HG02759 (cell line): ENCODE data around the gene KRCC1.
"Not testable (repeated sequence)": the region's sequence is repeated elsewhere in the genome, so short reads cannot be mapped to it uniquely, and the experiment has no call there.

ENCODE experiments used
- ATAC-seq: cut with Tn5 transposase; IDR thresholded peaks from one replicate; pipeline ENCODE4 v1.9.1; 2021; ENCODE audit warnings: mild to moderate bottlenecking, moderate library complexity; ENCODE audit not compliant: unreplicated experiment

KRCC1 gene

GRCh38 chr2:88005776-88006175 is 49.8 kb downstream of the KRCC1 start:
- ATAC-seq: no peak

- no peak for ATAC-seq
Observed at GRCh38 chr2:88003074-88003755, 52.4 kb downstream of the KRCC1 start.

GRCh38 chr2:88002359-88002707 is 53.2 kb downstream of the KRCC1 start:
- no peak for ATAC-seq

- not testable (repeated sequence) for ATAC-seq
Observed at GRCh38 chr2:88000474-88000873, 55.1 kb downstream of the KRCC1 start.

GRCh38 chr2:87996570-87996969 is 59.0 kb downstream of the KRCC1 start:
- ATAC-seq: no peak

GRCh38 chr2:87995756-87996155 is 59.8 kb downstream of the KRCC1 start:
- no peak for ATAC-seq

GRCh38 chr2:87994304-87994850 is 61.2 kb downstream of the KRCC1 start:
- not testable (repeated sequence) for ATAC-seq

GRCh38 chr2:87992569-87992968 is 63.0 kb downstream of the KRCC1 start:
- not testable (repeated sequence) for ATAC-seq

GRCh38 chr2:87987473-87987872 is 68.1 kb downstream of the KRCC1 start:
- not testable (repeated sequence) for ATAC-seq

- not testable (repeated sequence) for ATAC-seq
Observed at GRCh38 chr2:87985902-87986301, 69.7 kb downstream of the KRCC1 start.

- not testable (repeated sequence) for ATAC-seq
Observed at GRCh38 chr2:87981182-87981581, 74.4 kb downstream of the KRCC1 start.
